COLO668 (cell line): ENCODE measurements around the gene MCCC1.
"Not testable (repeated sequence)": the region's sequence is repeated elsewhere in the genome, so short reads cannot be mapped to it uniquely, and the experiment has no call there.

ENCODE experiments used
- DNase-seq: peaks from one replicate; lab custom pipeline; 2025; ENCODE audit not compliant: unreplicated experiment; lab: John Stamatoyannopoulos, UW

The MCCC1 gene

DNA sequence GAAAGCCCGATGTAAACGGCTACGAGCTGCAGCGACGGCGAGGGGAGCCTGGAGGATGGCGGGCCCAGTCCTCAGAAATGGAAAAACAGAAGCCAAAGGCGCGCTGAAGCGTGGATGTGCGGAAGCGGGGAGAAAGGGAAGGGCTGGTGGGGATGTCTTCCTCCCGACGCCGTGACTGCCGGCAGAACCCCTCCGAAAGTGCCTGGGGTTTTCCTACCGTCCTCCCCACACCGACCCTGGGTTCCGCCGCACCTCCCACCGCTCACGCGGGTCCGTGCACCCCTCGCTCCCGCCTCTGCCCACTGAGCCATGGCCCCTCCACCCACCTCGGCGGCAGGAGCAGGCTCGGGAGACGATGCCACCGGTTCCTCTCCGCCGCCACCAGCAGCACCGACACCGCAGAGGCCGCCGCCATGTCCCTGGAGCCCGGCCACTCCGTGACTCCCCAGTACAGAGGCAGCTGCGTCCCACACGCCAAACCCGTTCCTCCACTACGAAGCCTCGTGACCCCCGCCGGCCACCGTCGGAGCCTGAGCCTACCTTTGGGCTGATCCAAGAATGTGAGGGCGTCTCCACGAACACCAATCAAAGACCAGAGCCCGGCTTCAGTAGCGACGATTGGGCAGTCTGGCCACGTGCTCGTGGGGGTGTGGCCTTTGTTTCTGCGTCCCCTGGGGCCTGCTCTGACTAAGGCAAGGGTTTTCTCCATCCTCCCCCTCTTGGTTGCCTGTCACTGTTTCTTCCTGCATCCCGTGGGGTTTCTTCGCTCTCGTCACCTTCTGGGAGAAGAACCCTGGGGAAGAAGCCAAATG is at the start of gene MCCC1:
Gene MCCC1 (minus strand): TSS at position 471 of the 812 bp plus-strand sequence. CDS start 56 bp downstream, at position 415.
- peak; percentile 90 for DNase-seq

DNA sequence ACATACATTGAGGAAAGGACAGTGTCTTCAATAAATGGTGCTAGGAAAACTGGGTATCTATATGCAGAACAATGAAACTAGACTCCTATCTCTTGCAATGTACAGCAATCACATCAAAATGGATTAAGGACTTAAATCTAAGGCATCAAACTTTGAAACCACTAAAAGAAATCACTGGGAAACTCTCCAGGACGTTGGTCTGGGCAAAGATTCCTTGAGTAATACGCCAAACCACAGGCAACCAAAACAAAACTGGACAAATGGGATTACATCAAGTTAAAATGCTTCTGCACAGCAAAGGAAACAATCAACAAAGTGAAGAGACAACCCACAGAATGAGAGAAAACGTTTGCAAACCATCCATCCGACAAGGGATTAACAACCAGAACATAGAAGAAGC is 48.8 kb upstream of the MCCC1 start:
- DNase-seq = no peak

DNA sequence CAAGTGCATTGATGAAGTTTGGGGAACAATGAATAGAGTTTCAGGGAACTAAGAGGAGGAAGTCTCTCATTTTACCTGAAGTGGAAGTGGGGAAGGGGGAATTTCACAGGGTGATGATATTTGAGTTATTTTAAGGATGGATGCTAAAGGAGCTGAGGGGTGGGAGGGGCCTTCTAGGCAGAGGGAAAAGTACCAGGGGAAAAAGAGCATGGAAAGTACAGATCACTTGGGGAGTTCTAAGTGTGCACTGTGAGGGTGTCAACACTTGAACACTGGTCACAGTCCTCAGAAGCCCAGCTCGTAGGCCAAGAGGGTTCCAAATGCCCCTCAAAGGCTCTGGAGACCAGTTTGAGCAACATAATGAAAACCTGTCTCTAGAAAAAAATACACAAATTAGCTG is 45.1 kb upstream of the MCCC1 start:
- DNase-seq = no peak

DNA sequence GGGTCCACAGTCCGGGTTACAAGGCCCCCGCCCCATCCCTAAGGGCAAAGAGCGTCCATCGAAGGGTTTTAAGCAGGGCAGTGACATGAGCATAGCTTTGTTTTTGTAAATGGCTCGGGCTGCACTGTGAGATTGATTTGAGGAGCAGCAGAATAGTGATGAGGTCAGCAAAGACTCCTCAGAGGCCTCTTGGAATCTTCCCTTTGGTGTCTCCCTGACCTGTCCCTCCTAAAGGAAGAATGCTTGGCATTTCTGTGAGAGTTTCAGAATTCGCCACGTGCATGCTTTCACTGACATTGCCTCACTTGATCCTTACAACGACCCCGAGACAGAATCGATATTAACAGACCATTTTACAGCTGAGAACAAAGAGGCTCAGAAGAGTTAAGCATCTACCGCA is 42.9 kb upstream of the MCCC1 start:
- no peak for DNase-seq

DNA sequence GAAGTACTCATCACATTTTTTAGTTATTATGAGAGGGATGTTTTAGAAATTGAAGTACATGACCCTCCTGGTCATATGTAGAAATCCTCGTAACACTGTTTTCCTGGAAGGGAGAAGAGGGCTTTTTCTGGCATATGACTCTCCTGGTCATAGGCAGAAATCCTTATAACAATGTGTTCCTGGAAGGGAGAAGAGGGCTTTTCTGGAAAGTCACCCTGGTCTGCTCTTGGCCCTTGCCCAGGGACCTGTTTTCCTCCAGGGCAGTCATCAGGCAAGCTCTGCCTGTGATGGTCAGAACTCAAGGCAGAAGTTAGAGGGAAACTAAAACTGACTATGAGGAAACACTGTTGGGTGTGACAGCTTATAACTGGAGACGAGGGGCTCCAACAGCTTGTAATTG is 35.5 kb upstream of the MCCC1 start:
- no peak for DNase-seq

DNA sequence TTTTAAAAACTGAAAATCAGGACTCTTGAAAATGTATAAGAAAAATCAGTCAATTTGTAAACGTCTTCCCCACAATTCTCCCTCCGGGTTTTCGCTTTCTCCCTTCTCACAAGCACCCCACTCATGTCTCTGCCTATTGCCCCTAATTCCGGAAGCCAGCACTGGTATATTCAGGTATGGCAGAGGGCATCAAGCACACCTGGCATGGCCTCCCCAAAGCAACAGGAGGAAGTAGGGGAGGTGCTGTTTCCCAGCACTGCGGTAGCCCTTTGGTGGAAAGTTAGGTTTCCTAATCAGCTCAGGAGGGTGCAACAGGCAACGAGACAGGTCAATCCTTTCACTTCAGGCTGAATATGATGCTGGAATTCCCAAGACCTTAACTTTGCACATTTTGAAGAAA is 33.1 kb upstream of the MCCC1 start:
- DNase-seq = no peak

DNA sequence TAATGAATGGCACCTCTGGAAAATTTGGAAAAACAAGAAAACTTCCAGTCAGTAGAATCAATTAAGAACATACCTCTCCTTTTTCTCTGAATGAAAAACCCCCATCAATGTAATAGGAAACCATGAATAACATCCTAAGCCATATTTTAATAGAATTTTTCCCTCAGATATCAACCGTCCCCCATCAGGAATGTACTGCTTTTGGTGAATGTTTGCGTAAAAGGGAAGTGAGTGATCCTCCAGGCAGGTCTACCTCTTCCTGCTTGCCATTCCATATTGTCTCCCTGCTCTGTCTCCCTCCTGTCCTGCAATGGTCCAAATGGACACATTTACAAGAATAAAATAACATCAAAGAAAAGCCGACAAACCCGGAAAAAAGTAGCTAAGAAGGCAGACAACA is 32.4 kb upstream of the MCCC1 start:
- no peak for DNase-seq

DNA sequence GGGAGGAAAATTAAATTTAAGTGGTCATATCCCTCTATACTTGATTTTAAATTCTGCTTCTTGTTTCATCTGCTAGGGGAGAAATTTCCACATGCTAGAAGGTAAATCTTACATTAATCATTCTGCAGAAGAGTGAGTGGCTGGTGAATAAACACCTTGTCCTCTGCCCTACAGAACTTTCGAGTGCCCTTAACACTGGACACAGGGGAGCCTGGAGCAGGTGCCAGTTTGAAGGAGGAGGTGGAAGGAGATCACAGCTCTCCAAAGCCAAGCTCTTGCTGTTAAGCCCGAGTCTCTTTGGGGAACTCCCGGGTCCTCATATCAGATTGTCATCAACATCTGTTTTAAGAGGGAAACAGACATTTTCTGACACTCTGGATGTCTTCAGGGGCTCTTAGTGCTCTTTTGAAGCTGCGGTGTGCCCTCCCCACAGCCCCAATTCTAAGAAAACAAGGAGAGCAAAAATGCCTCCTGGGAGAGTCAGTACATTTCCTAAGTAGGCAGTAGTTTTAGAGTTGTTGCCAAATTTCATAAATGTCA is 32.0 kb upstream of the MCCC1 start:
- no peak for DNase-seq

DNA sequence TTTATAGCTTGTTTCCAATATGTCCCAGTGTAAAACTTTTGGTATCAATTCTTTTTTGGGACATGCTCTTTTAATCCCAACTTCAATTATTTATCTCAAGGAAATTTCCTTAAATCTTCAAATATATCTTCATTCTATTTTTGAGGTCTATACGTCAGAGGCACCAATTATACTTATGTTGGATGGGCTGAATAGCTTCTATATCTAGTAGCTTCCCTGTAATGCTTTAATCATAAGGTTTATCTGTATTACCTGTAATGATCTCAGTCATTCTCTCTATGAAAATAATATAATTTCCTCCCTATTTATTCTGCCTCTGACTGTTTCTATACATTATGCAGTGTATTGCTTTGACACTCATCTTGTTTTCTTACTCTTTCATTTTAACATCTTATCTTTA is 29.9 kb upstream of the MCCC1 start:
- DNase-seq = no peak

DNA sequence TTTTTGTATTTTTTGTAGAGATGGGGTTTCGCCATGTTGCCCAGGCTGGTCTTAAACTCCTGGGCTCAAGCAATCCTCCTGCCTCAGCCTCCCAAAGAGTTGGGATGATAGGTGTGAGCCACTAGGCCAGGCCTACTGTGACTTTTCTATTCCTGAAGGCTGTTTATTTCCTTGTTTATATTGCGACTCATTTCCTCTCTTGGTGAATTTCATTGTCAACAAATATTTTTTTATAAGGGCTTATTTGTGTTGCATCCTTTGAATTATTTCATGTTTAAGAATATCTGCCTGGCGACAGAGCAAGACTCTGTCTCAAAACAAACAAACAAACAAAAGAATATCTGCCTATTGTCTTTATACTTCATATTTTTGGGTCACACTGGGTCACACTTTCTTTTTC is 29.4 kb upstream of the MCCC1 start:
- DNase-seq = no peak

DNA sequence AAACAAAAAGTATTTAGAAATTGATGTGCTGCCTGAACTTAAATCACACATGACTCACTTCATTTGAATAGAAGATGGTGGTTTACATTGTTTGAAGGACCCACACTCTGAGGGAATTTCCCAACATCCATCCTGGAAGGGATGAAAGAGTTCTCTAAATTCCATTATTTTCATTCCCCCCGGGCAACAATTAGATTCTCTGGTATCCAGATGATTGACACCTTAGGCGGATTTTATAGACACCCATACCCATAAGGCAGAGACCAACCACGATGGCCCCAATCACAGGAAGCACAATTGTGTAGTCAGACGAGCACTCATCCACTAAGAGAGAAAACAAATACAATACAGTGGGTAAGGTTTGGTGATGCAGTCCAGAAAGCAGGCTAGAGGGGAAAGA is 24.6 kb upstream of the MCCC1 start:
- peak; percentile 3 for DNase-seq

DNA sequence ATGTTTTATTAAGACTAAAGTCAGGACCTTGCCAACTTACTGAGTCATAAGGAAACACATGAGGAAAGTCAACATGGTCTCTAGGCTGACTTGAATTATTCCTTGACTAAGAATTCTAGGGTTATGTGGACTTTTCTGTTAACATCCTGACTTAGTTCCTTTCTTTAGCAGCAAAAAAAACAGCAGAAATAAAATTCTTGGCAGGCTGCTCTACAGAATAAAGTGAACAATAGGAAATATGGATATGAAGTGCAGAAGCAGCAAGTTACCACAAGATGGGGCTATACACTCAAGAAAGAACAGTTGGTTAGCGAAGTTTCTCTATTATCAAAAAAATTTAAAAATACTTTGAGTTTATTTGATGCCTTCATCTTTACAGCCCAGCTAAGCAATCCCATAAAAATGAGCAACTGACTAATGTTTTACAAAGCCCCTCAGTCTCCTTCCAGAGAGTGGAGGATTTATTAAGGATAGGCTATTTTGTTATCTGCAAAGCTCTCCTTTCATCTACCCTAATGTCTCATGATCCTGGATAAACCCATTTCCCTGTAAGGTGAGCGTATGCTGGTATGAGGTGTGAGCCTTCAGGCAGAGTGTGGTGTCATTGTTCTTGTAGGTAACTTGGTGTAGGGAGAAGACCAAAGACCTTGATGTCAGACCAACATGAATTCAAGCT is 23.1 kb upstream of the MCCC1 start:
- DNase-seq = peak; percentile 1

DNA sequence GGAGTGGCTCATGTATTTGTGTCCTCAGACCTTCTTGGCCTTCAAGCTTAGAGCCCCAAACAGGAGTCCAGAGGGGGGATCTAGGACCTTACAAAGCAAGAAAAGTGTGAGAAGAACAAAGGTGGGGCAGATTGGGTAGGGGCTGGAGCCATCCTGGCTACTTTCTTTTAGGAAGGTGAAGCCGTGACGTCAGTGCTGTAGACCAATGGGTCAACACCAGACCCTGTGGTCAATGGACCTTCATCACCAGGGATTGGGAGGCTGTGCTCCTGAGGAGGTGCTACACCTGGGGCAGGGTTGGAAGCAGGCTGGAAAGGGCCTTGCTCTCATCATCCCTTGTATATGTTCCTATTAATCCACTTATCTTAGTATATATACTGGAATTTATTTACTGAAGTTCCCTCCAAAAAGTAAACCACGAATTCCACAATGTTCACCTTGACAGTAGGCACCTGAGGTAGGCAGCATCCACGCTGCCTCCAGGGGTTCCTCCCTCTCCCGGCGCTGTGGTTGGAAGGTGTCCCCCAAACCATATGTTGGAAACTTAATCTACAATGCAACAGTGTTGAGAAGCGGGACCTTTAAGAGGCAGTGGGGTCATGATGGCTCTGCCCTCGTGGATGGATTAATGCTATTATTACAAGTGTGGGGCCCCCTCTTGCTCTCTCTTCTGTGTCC is 21.4 kb upstream of the MCCC1 start:
- DNase-seq = no peak

DNA sequence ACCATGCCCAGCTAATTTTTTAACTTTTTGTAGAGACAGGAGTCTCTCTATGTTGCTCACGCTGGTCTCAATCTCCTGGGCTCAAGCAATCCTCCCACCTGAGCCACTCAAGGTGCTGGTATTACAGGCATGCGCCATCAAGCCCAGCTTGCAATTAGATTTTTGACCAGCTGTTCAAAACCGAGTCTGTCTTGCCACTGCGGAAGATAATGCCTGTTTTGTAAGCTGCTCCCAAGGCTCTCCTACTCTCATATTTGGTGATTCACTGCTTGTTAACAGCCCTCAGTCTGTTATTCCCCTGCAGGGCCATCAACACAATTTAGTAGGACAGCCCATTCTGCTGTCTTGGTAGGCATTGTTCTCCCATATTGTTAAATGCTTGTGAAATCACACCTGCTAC is 17.8 kb upstream of the MCCC1 start:
- DNase-seq = no peak

DNA sequence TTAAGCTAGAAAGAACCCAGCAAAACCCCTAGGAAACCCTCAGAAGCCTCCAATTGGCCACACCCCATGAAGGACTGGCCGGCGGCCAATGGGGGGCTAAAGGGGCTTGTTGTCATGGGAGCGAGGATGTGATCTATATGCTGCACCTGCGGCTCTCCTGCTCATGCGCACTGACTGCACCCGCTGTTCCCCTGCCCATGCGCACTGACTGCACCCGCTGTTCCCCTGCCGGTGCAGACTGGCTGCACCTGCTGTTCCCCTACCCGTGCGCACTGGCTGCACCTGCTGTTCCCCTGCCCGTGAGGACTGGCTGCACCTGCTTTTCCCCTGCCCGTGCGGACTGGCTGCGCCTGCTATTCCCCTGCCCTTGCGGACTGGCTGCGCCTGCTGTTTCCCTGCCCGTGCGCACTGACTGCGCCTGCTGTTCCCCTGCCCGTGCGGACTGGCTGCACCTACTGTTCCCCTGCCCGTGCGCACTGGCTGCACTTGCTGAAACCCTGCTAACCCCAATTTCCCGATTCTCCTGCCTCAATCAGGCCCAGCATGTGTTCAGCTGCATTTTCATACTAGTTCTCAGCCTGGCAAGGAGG is 16.8 kb upstream of the MCCC1 start:
- peak; percentile 96 for DNase-seq

DNA sequence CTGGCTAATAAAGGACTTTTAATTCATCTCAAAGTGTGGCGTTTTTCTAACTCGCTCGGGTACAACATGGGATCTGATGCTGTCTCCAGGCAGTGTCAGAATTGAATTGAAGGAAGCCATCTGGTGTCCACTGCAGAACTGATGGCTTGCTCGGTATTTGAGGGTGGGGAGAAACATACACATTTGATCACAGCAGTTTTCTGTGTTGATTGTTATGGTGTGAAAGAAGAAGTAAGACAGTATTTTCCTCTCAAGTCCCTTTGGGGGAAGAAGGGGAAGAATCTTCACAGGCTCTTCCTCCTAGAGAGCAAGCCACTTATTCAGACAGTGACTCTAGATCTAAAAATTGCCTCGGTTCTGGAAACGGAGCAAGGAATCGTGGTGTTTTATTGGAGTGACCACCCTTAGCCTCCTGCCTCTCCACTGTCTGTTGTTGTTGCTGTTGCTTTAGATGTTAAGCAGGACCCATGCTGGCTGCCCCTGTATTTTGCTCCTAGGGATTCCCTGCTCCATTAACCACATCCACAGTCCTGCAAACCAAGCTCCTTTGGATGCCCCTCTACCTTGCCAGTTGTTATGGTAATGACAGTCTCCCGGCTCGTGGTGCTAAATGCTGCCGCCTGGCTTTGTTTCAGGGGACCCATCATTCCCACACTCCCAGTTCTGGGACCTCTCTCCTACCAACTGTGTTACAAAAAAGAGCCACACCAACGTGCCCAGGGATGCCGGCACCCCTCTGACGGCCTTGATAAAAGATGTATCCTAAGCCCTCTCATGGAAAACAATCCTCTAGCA is 15.3 kb upstream of the MCCC1 start:
- DNase-seq = peak; percentile 23

DNA sequence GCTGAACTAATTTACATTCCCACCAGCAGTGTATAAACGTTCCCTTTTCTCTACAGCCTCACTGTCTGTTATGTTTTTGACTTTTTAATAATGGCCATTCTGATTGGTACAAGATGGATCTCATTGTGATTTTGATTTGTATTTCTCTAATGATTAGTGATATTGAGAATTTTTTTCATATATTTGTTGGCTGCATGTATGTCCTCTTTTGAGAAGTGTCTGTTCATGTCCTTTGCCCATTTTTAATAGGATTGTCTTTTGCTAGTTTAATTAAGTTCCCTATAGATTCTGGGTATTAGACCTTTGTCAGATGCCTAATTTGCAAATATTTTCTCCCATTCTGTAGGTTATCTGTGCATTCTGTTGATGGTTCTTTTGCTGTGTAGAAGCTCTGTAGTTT is 10.6 kb upstream of the MCCC1 start:
- DNase-seq = not testable (repeated sequence)

DNA sequence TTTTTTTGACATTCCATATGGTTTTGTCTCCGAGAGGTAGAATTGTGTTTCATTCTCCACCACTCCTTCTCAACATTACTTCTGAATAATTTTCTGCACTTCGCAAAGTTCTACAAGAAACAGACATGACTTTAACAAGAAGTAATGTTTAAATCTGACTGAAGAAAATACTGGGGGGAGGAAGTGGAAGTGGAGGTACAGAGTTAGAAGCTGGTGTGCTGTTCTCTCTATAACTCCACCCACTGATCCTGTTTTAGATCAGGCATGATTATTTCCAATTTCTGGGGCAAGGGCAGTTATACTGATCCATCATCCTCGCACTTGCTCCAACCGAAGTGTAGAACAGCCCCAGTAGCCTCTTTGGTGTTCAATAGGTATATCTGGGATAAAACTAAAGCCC is 9.2 kb upstream of the MCCC1 start:
- DNase-seq = no peak

DNA sequence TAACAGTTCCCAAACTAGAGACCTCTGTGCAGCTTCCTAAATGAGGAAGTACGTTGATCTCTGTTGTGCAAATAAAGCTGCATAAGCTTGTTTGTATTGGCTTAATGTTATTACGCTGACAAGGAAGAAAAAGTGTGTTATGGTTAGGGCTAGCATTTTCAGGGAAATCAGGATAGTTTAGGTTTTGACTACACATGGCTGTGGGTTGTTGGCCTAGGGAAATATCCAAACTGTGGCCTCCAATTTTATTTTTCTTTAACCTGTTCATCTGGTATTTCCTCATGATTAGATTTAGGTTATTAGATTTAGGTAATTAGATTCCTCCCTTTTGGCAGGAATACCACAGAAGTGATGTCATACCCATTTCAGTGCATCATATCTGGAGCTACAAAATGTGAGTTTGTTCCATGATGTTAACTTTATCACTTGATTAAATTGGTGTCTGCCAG is 8.7 kb upstream of the MCCC1 start:
- DNase-seq = no peak

DNA sequence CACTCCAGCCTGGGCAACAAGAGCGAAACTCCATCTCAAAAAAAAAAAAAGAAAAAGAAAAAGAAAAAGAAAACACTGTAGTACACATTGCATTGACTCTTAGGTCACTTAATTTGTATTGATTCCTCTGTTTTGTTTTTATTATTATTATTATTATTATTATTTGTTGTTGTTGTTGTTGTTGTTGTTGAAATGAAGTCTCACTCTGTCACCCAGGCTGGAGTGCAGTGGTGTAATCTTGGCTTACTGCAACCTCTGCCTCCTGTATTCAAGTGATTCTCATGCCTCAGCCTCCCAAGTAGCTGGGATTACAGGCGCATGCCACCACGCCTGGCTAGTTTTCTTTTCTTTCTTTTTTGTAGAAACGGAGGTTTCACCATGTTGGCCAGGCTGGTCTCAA is 8.1 kb upstream of the MCCC1 start:
- DNase-seq = not testable (repeated sequence)

DNA sequence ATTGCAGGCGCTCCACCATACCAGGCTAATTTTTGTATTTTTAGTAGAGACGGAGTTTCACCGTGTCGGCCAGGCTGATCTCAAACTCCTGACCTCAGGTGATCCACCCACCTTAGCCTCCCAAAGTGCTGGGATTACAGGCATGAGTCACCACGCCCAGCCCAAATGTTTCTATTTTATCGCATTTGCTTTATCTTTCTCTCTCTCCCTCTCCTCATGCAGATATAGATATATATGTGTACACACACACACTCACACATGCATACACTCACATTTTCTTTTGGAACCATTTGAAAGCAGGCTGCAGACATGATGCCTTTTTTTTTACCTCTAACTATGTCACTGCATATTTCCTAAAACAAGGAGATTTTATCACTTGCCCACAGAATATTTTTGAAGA is 7.3 kb upstream of the MCCC1 start:
- DNase-seq = no peak
